ENCODE measurements around the gene RHPN2.
"Not testable (repeated sequence)": the region's sequence is repeated elsewhere in the genome, so short reads cannot be mapped to it uniquely, and the experiment has no call there.

The RHPN2 gene

DNA sequence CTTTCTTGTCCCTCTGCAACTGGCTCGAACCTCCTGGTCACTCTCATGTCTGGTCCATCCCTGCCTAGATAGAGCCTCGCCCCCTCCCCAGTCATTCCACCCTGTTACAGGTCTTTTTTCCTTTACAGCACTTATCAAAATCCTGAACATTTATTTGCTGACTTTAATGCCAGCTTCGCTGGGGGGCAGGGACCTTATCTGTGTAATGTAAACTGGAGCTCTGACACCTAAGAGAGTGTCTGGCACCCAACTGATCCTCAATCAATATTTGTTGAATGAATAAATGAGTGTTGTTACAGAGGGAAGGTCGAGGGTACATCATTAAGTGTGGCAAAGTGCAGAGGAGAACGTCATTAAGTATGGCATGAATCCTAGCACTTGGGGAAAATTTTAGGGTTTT is 76.0 kb downstream of the RHPN2 start:
- Histone ChIP-seq H3K27ac (no peak overlapping the region), H3K4me3 (no peak overlapping the region)

DNA sequence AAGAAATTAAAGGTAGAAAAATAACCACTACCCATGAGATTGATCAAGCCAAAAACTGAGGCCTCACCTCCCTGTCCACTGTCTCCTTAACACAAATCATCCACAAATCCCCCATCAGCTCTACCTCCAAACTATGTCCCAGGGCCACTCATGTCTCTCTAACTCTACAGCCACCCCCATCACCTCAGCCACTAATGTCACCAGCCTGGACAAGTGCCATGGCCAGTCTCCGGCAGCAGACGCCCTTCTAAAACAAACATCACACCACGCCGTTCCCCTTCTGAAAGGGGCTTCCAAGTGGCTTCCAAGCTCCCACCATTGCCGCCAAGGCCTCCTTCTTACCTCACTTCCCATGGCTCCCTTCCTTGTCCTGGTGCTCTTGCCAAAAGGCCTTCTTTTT is 76.4 kb downstream of the RHPN2 start:
- H3K27ac ChIP-seq: not testable (repeated sequence)

DNA sequence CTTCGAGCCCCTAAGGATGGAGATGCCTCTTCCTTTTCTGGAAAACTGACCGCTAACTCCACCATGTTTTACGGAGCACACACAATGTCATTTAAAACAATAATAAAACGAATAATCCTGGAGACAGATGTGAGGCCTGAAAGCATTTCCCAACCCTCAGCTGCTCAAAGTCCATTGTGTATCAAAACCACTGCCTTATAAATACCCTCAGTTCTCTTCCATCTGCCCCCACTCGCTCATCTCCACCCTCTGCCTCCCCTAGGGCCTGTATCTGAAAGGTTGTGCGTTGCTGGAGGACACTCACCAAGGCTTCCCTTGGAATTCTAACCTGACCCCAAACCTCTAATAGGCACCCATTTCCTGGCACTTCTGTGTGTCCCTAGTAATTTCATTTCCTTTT is 82.2 kb downstream of the RHPN2 start:
- H3K27ac ChIP-seq, H3K4me3 ChIP-seq: not testable (repeated sequence)

More for the DNA sequence above, 76.4 kb downstream of the RHPN2 start:
- not testable (repeated sequence) for H3K4me3 ChIP-seq

DNA sequence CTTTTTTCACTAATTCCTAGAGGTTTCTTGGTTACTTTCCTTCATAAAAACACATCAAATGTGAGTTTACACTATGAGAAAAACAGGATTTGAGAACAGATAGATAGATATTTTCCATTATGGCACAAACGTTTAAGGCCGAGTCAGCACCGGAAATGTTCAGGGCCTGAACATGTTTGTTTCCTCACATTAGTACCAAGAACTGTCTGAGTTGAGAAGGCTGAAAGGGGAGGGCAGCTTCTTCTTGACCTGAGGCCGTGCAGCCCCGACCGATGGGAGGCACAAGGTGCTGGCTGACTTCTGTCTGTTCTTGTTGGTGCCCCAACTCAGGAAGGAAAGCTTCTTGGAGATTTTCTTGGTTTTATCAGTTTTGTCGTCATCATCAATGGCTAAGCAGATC is 84.9 kb downstream of the RHPN2 start:
- not testable (repeated sequence) for H3K4me3 ChIP-seq, H3K27ac ChIP-seq

DNA sequence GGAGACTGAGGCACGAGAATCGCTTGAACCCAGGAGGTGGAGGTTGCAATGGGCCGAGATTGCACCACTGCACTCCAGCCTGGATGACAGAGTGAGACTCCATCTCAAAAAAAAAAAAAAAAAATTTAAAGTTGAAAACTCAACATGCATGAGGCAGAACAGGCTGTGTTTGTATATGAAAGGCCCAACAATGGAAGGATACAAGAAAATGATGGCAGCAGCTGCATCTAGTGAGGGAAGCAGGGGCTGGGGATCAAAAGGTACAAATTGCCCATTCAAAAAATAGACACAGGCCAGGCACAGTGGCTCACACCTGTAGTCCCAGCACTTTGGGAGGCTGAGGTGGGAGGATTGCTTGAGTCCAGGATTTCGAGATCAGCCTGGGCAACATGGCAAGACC is 86.9 kb downstream of the RHPN2 start:
- not testable (repeated sequence) for H3K27ac ChIP-seq

DNA sequence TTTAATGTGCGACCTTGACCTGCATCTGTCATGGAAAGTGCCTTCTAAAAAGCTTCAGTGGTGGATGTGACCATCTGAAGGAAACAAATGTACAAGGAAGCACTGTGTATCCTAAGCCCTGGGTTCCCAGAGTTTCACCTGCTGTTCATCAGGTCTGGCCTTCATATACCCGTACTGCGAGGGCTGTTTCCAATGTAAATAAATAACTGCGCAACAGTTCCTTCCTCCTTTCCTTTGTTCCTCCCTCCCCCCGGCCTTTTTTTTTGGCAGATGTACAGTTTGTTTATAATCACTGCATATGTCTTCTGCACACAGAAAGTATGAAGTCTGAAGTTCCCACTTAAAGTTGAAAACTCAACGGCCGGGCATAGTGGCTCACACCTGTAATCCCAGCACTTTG is 87.4 kb downstream of the RHPN2 start:
- Histone ChIP-seq H3K4me3 (no peak overlapping the region), H3K27ac (peak overlapping the region in 1 of 21 experiments; percentile 8)

More for the DNA sequence above, 86.9 kb downstream of the RHPN2 start:
- H3K4me3 ChIP-seq: not testable (repeated sequence)

DNA sequence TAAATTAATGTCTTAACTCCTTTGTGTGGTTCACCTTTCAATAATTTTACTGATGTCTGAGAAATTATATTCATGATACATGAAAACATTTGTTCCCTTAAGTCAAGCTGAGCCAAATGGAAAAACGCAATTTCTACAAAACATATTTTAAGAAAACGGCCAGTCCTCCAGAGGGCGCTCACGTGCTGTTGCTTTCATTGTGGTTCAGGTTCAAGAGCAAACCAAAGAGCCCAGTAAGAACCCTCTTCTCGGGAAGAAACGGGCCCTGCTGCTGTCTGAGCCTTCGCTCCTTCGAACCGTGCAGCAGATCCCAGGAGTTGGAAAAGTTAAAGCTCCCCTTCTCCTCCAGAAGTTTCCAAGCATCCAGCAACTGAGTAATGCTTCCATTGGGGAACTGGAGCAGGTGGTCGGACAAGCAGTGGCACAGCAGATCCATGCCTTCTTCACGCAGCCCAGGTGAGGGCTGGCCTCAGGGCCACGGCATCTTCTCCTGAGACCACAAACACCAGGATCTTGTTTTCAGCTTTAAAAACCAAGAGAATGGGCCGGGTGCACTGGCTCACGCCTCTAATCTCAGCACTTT is 88.4 kb downstream of the RHPN2 start:
- no peak overlapping the region for H3K27ac ChIP-seq
- no peak overlapping the region for H3K4me3 ChIP-seq

DNA sequence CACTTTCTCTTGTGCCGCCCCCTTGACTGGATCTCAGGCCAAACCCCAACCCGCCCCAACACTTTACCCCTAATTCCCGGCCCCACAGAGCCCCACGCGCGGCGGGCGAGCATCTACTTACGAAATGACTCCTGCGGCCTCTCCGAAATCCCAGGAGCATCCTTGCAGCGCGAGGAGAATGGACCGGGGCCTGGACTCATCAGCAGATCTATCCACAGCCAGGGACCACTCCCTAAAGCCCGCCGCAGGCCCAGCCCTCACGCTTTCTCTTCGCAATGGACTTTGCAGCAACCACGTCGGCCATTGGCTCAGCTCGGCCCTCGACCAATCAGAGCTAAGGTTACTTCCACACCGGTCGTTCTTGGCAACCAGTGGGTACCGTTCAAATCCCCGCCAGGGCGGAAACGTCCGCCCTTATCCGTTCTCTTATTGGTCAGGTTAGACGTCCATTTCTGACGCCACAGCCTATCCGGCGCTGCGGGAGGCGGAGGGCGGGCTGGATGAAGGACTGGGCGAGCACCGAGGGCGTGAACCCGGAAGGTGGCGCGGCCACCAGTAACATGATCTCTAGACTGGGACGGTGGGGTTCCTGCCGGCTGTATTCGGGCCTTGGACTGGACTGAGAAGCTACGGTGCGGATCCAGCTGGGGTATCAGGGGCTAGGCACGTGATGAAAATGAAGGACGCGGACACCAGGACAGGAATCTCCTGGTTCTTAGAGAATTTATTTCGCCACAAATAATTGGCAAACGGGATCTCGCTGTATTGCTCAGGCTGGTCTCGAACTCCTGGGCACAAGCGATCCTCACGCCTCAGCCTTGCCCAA is 92.8 kb downstream of the RHPN2 start, which contains the start of the genes CEP89 and FAAP24:
TSS of gene CEP89 (minus strand) at position 244 of the 826 bp plus-strand sequence. CDS start at position 160, 84 bp downstream.
TSS of gene FAAP24 (plus strand) at position 528 of the 826 bp plus-strand sequence. CDS start 955 bp downstream, outside the sequence.
- peak within 1 kb of the TSS; percentile 32 to 87 (median 82) for H3K27ac ChIP-seq
- H3K4me3 ChIP-seq: peak within 1 kb of the TSS; percentile 75 to 97 (median 84)

DNA sequence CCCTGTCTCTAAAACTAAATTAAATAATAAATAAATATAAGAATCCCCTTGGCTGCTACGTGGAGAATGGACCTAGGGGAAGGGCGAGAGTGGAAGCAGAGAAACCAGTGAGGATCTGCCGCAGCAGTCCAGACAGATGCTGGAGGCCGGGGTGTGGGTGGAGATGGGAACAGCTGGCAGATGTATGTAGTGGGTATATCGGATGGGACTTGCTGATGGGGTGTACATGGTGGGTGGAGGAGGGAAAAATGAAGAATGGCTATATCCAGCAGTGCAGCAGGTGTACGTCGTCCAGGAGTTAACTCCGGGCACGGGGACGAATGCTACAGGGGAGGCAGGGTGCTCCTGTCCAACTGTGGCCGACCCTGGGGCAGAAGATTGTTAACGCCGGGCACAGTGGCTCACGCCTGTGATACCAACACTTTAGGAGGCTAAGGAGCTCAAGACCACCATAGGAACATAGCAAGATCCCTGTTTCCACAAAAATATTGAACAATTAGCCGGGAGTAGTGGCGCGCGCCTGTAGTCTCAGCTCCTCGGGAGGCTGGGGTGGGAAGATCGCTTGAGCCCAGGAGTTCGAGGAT is 93.6 kb downstream of the RHPN2 start:
- peak overlapping the region; percentile 75 to 97 (median 84) for H3K4me3 ChIP-seq
- peak overlapping the region in 16 of 21 experiments; percentile 15 to 82 (median 61) for H3K27ac ChIP-seq

DNA sequence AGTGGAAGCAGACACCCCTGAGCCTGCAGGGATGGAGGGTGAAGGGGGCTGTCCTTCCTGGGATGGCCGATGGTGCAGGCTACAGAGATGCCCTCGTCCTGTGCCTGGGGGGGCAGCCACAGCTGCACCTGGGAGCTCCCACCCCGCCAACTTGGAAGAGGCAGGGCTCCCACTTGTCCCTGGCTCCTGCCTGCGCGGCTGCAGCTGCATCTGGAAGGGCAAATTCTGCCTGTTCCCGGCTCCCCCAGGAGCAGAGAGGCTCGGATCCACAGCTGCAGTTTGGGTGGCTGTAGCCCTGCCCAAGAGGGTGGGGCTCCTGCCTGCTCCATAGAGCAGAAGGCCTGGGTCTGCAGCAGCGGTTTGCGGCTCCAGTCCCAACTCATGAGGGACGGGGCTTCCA is 95.1 kb downstream of the RHPN2 start:
- H3K27ac ChIP-seq: no peak overlapping the region

DNA sequence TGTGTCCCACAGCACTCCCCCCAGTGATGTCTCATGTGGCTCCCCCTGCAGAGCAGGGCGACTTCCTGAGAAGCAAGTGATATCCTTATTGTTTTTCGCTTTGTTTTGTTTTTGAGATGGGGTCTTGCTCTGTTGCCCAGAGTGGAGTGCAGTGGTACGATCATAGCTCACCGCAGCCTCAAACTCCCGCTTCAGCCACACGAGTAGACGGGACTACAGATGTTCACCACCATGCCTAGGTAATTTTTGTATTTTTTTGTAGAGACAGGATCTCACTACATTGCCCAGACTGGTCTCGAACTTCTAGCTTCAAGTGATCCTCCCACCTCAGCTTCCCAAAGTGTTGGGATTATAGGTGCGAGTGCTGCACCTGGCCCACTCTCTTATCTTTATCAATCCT is 97.9 kb downstream of the RHPN2 start:
- no peak overlapping the region for H3K4me3 ChIP-seq
- no peak overlapping the region for H3K27ac ChIP-seq

More for the DNA sequence above, 95.1 kb downstream of the RHPN2 start:
- H3K4me3 ChIP-seq: no peak overlapping the region

DNA sequence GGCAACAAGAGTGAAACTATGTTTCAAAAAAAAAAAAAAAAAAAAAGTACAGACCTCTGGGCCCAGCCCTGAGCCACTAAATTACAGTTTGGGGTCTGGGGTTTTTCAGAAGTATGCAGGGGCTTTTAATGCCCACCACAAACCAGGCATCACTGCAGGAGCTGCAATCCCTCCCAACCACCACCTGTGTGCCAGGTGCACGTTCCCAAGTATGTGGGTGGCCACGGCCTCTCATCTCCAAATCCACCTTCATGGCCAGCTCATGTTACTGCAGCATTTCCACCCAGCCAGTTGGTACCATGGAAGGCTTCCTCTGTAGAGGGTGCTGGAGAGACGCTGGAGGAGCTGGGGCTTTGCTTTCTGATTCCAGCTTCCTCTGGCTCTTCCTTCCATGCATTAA is 119.4 kb downstream of the RHPN2 start:
- Histone ChIP-seq H3K27ac (no peak overlapping the region), H3K4me3 (no peak overlapping the region)

DNA sequence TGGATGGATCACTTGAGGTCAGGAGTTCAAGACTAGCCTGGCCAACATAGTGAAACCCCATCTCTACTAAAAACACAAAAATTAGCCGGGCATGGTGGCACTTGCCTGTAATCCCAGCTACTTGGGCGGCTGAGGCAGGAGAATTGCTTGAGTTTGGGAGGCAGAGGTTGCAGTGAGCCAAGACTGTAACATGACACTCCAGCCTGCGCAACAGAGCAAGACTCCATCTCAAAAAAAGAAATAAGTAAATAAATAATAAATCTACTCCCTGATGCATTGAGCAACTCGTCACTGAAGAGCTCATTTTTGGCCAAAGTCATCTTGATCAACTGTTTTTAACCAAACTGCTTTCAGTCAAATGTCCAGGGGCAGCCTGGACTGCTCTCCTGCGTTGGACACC is 123.4 kb downstream of the RHPN2 start:
- H3K4me3 ChIP-seq, H3K27ac ChIP-seq: not testable (repeated sequence)

DNA sequence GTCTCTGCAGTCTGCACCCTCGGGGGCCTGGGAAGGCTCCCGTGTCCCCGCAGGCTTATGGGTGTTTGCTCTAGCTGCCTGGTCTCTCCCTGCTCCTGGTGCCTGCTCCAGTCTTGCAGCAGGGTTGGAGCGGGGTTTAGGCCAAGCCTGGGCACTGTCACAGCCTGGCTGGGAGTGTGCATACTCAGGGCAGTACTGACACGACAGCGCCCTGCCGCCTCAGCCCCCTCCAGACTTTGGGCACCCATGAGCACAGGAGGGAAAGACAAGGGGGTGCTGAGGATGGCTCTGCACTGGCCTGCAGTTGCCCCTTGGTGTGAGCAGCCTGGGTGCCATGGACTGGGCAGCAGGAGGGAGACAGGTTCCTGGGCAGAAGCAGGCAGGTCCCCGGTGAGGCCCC is 128.6 kb downstream of the RHPN2 start:
- Histone ChIP-seq H3K4me3 (no peak overlapping the region), H3K27ac (no peak overlapping the region)

DNA sequence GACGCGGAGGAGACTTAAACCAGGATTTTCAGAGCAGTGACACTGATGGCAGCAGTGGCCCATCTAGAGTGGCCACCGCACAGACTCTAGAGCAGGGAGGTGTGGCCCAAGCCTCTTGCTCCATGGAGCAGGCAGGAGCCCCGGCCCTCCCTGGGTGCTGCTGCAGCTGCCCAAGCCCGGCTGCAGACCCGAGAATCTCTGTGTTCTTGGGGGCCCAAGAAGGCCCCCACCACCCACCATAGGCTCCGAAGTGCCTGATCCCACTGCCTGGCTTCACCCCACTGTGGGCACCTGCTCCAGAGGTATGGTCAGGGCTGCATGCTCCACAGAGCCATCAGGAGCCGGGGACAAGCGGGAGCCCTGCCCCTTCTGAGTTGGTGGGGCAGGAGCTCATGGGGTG is 129.1 kb downstream of the RHPN2 start:
- no peak overlapping the region for H3K4me3 ChIP-seq
- H3K27ac ChIP-seq: no peak overlapping the region

DNA sequence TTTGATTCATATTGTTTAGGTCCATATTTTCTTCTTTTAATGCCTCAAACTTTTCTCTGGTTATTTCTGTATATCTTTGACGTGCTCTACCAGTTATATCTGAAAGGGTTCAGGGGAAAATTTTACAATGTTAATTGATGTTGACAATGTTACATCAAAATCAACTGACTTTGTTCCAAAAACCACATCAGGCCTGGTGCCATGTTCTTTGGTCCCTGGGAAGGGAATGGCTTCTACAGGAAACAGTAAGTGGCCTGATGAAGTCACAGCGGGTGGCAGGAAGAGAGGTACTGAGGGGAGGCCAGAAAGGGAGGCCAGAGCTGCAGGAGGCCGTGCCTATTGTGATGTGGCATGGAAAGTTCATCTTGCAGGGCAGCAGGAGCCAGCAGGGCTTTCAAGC is 131.1 kb downstream of the RHPN2 start:
- H3K27ac ChIP-seq: no peak overlapping the region
- H3K4me3 ChIP-seq: no peak overlapping the region

DNA sequence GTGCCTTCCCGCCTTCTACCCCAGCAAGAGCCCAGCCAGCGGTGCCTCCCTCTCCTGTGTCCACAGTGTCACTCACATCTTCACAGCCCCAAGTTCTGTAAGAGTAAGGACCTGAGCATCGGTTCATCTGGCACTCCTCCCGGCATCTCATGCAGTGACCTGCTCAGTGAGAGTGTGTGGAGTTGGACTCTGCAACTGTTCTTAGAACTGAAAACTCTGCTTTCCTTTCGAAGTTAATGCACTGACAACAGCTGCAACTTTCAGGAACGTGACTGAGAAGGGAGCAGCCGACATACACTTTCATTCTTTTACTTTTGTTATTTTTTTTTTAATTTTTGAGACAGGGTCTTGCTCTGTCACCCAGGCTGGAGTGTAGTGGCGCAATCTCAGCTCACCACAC is 134.1 kb downstream of the RHPN2 start:
- Histone ChIP-seq H3K4me3 (no peak overlapping the region), H3K27ac (no peak overlapping the region)

DNA sequence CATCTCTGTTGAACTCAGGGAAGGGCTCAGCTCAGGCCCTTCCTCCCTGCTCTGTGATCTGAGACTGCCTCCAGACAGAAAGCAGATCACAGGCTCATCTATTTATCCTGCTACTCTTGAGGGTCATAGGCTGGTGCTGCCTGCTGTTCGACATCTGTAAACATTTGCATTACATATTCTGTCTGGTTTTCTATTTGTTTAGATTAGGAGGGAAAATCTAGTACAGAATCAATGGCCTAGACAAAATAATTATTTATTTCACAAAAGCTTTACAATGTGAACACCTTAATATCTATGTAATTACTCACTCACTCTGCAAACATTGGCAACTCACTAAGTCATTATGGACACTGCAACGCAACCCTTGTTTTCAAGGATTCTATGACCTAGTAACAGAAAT is 135.9 kb downstream of the RHPN2 start:
- Histone ChIP-seq H3K4me3 (no peak overlapping the region), H3K27ac (no peak overlapping the region)

Measured in skin epidermis (tissue), 12 donors.